Upper lobe of right lung (tissue), 1 donor: ENCODE measurements around the gene MYO7A. TPM values are rescaled to one million over a fixed set of nuclear protein-coding genes. Genes with fewer than 3 reads are reported as not detected.

Source experiments
- ATAC-seq: fragments of 200-7000 bp; cut with Tn5 transposase; one replicate; pipeline ENCODE4 v1.9.1; 2020; ENCODE audit warnings: mild to moderate bottlenecking, moderate library complexity
- DNase-seq: peaks from one replicate; pipeline ENCODE4 v3.0.0-alpha.2; 2020
- H3K27ac ChIP-seq: fragments of 200-600 bp; one replicate; pipeline ENCODE4 v1.8.0; 2022
- H3K27me3 ChIP-seq: fragments of 200-600 bp; one replicate; pipeline ENCODE4 v1.8.0; 2022; ENCODE audit warnings: mild to moderate bottlenecking
- H3K36me3 ChIP-seq: fragments of 200-600 bp; one replicate; pipeline ENCODE4 v1.8.0; 2022
- H3K4me1 ChIP-seq: fragments of 200-600 bp; one replicate; pipeline ENCODE4 v1.8.0; 2022
- H3K4me3 ChIP-seq: fragments of 200-600 bp; one replicate; pipeline ENCODE4 v1.8.0; 2022; ENCODE audit warnings: mild to moderate bottlenecking
- H3K9me3 ChIP-seq: fragments of 200-600 bp; one replicate; pipeline ENCODE4 v1.8.0; 2022
- CTCF ChIP-seq: fragments of 200-600 bp; IDR thresholded peaks from one replicate; pipeline ENCODE4 v1.8.0; 2022; ENCODE audit warnings: antibody characterized with exemption
- intact Hi-C: fragments of 100-400 bp; cut with DNase I; formaldehyde crosslinking; loops from one replicate; pipeline ENCODE4 v1.11.0; 2022
- total RNA-seq: library from RNA; stranded (reverse); fragmentation: NEBNext Ultra II Directional; extraction: Animal tissue kit (Norgen Biotek cat#: 25700); gene quantifications from one replicate; pipeline ENCODE4 v1.2.1, GENCODE V29; 2021
- donor health status: DM: no; HTN: yes; CAD: no; lungs with severe emphysema.

The MYO7A gene
- total RNA-seq, 1 donor from 2014 or later: 3.6 TPM

- Histone ChIP-seq H3K4me1 (no peaks in the 10 kb centered on the region), H3K9me3 (no peaks in the 10 kb centered on the region), H3K27ac (no peak overlapping the region), H3K27me3 (no peaks in the 10 kb centered on the region), H3K4me3 (no peak overlapping the region), H3K36me3 (no peaks in the 10 kb centered on the region)
- ATAC-seq (no peak), DNase-seq (no peak)
- intact Hi-C loops: no loop called here
- TF ChIP-seq CTCF: no peak
Observed at GRCh38 chr11:77171885-77172665, 44.0 kb downstream of the MYO7A start.

GRCh38 chr11:77172666-77172982, 44.6 kb downstream of the MYO7A start:
- DNase-seq (no peak), ATAC-seq (no peak)
- Histone ChIP-seq H3K4me3 (no peak overlapping the region), H3K36me3 (no peaks in the 10 kb centered on the region), H3K4me1 (no peaks in the 10 kb centered on the region), H3K9me3 (no peaks in the 10 kb centered on the region), H3K27me3 (no peaks in the 10 kb centered on the region), H3K27ac (no peak overlapping the region)
- intact Hi-C loops: no loop called here
- no peak for TF ChIP-seq CTCF

DNA sequence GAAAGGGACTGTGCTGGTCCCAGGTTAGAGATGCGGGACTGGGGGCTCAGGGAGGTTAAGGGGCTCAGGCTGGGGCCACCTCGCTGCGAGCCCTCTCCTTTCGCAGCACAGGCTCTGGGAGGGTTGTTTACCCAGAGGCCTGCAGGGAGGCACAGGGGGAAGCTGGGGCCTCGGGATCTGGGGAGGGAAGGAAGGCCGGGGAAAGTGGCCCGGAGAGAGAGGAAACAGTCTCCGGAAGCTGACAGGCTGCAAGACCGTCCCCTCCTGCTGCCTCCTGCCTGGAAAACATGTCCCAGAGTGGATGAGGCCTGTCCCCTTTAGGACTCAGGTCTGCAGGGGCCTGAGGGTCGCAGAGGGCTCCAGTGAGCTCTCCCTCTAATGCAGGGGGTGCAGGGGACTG, 45.4 kb downstream of the MYO7A start:
- H3K27ac ChIP-seq: no peak overlapping the region
- no peaks in the 10 kb centered on the region for H3K9me3 ChIP-seq
- TF ChIP-seq CTCF: no peak
- ATAC-seq: no peak
- H3K36me3 ChIP-seq: no peaks in the 10 kb centered on the region
- H3K27me3 ChIP-seq: no peaks in the 10 kb centered on the region
- DNase-seq: no peak
- no peak overlapping the region for H3K4me3 ChIP-seq
- intact Hi-C loops: no loop called here
- H3K4me1 ChIP-seq: no peaks in the 10 kb centered on the region

GRCh38 chr11:77174559-77174958, 46.5 kb downstream of the MYO7A start:
- intact Hi-C loops: no loop called here
- no peak for DNase-seq
- no peak for ATAC-seq
- Histone ChIP-seq H3K9me3 (no peaks in the 10 kb centered on the region), H3K27me3 (no peaks in the 10 kb centered on the region), H3K36me3 (no peaks in the 10 kb centered on the region), H3K4me1 (no peaks in the 10 kb centered on the region), H3K27ac (no peak overlapping the region), H3K4me3 (no peak overlapping the region)
- TF ChIP-seq CTCF: no peak

GRCh38 chr11:77175021-77175842, 47.2 kb downstream of the MYO7A start:
- Histone ChIP-seq H3K9me3 (no peaks in the 10 kb centered on the region), H3K27me3 (no peaks in the 10 kb centered on the region), H3K27ac (peak overlapping the region; percentile 47), H3K36me3 (no peaks in the 10 kb centered on the region), H3K4me3 (no peak overlapping the region), H3K4me1 (no peaks in the 10 kb centered on the region)
- ATAC-seq (peak; percentile 2), DNase-seq (no peak)
- intact Hi-C loops: no loop called here
- no peak for TF ChIP-seq CTCF
